A549 (cell line): ENCODE results near the gene CDC26. TPM values are rescaled to one million over a fixed set of nuclear protein-coding genes. Genes with fewer than 3 reads are reported as not detected.

Experiments
- ATAC-seq, 2 experiments: fragments of 200-7000 bp in 1 of 2; fragments of >200 bp in 1 of 2; cut with Nextera tagmentation in 1 of 2; cut with Tn5 transposase in 1 of 2; 3 replicates each; pipeline versions ENCODE4 v1.8.0 to v1.9.1; 2018 to 2020; ENCODE audit warnings: mild to moderate bottlenecking in 1 of 2, moderate library complexity in 1 of 2
- CTCF ChIA-PET: fragments of 300-600 bp; sonication (Branson Sonifier 250); formaldehyde crosslinking; extraction: SDS; loops from one replicate; lab custom pipeline; 2021; ENCODE audit warnings: antibody characterized with exemption, inconsistent platforms; lab: Yijun Ruan, JAX
- POLR2A ChIA-PET: fragments of 350-600 bp; formaldehyde crosslinking; extraction: SDS; loops from one replicate; lab custom pipeline; 2021; ENCODE audit warnings: antibody characterized with exemption, inconsistent platforms; lab: Yijun Ruan, JAX
- DNase-seq, 2 experiments: peaks; one replicate each; pipeline versions ENCODE4 v3.0.0 to v3.0.0-alpha.2; 2011 to 2016; ENCODE audit warnings: low read depth in 1 of 2, low spot score in 1 of 2
- FAIRE-seq: peaks from 2 replicates; lab custom pipeline; 2011; peaks lifted over from hg19 to GRCh38; lab: Jason Lieb, UNC
- H3K27ac ChIP-seq, 2 experiments: fragments of >200 bp; sonication (Bioruptor Twin); formaldehyde crosslinking; 3 replicates each; pipeline ENCODE4 v1.5.1; 2016 to 2017
- H3K4me1 ChIP-seq: fragments of >200 bp; sonication (Bioruptor Twin); formaldehyde crosslinking; 3 replicates; pipeline ENCODE4 v1.6.1; 2016
- H3K4me2 ChIP-seq: fragments of >200 bp; sonication (Bioruptor Twin); formaldehyde crosslinking; 3 replicates; pipeline ENCODE4 v1.6.1; 2016
- H3K4me3 ChIP-seq: fragments of >200 bp; sonication (Bioruptor Twin); formaldehyde crosslinking; 3 replicates; pipeline ENCODE4 v1.5.1; 2016
- H3K9me3 ChIP-seq: fragments of >200 bp; sonication (Bioruptor Twin); formaldehyde crosslinking; 3 replicates; pipeline ENCODE4 v1.6.1; 2016
- BHLHE40 ChIP-seq: IDR thresholded peaks from 2 replicates; pipeline ENCODE4 v1.6.1; 2012; ENCODE audit warnings: low read depth, low read length, inconsistent platforms
- CBX2 ChIP-seq: fragments of 200-600 bp; sonication (generic); IDR thresholded peaks from 2 replicates; pipeline ENCODE4 v1.6.1; 2016; ENCODE audit warnings: low read depth, mild to moderate bottlenecking, borderline replicate concordance
- CEBPB ChIP-seq, 2 experiments: fragments of >200 bp in 1 of 2; sonication (Bioruptor Twin) in 1 of 2; formaldehyde crosslinking in 1 of 2; IDR thresholded peaks; 2 replicates each; pipeline ENCODE4 v1.6.1; 2012 to 2016
- EHMT2 ChIP-seq: fragments of 200-600 bp; sonication (generic); IDR thresholded peaks from 2 replicates; pipeline ENCODE4 v1.6.1; 2016; ENCODE audit warnings: antibody characterized with exemption, low read depth, mild to moderate bottlenecking, moderate library complexity
- EP300 ChIP-seq, 2 experiments: fragments of >200 bp; sonication (Bioruptor Twin); formaldehyde crosslinking; IDR thresholded peaks; 2 replicates in 1 of 2; 3 replicates in 1 of 2; pipeline ENCODE4 v1.6.1; 2016 to 2017
- ESRRA ChIP-seq: fragments of 150-350 bp; IDR thresholded peaks from 2 replicates; pipeline ENCODE4 v1.6.1; 2014; ENCODE audit warnings: mild to moderate bottlenecking, low read length, borderline replicate concordance
- FOSL2 ChIP-seq, 2 experiments: fragments of 450-650 bp in 1 of 2; fragments of >200 bp in 1 of 2; sonication (Bioruptor Twin) in 1 of 2; formaldehyde crosslinking; IDR thresholded peaks; 2 replicates each; pipeline versions ENCODE4 v1.5.0 to v1.6.1; 2016 to 2020; ENCODE audit warnings: mild to moderate bottlenecking in 1 of 2, moderate library complexity in 1 of 2
- HOXA7 ChIP-seq: fragments of 250-450 bp; sonication (Bioruptor Pico); IDR thresholded peaks from 2 replicates; pipeline ENCODE4 v1.5.0; 2020; ENCODE audit warnings: mild to moderate bottlenecking, moderate library complexity
- HOXB13 ChIP-seq: fragments of 250-450 bp; sonication (Bioruptor Pico); IDR thresholded peaks from 2 replicates; pipeline ENCODE4 v1.5.0; 2020; ENCODE audit warnings: low read depth, mild to moderate bottlenecking, moderate library complexity
- KDM5A ChIP-seq: fragments of 200-600 bp; sonication (generic); IDR thresholded peaks from 2 replicates; pipeline ENCODE4 v1.6.1; 2016; ENCODE audit warnings: antibody characterized with exemption, mild to moderate bottlenecking
- MAFK ChIP-seq: fragments of 450-650 bp; IDR thresholded peaks from 2 replicates; pipeline ENCODE4 v1.6.1; 2014; ENCODE audit not compliant: partially characterized antibody
- ZC3H11A ChIP-seq: fragments of 450-650 bp; IDR thresholded peaks from 2 replicates; pipeline ENCODE4 v1.6.1; 2014; ENCODE audit warnings: antibody characterized with exemption, mild to moderate bottlenecking
- ZNF302 ChIP-seq: fragments of 250-450 bp; sonication (Bioruptor Pico); IDR thresholded peaks from 2 replicates; pipeline ENCODE4 v1.9.0; 2021; ENCODE audit warnings: inconsistent platforms, mild to moderate bottlenecking, moderate library complexity
- WGBS: methylation state at CpG from one replicate; pipeline ENCODE4 v1.1.6; 2017; ENCODE audit errors: missing lambda C conversion rate; 5-methylcytosine and 5-hydroxymethylcytosine counted together
- polyA plus RNA-seq, 4 experiments: library from polyadenylated mRNA; depleted of rRNA in 3 of 4; stranded (reverse); fragments of >200 nt; fragmentation: RNase III in 1 of 4; extraction: RNeasy Plus Mini Kit Qiagen cat#74134 plus additional on column Dnase treatment in 1 of 4; gene quantifications; 2 replicates in 3 of 4; 3 replicates in 1 of 4; pipeline ENCODE4 v1.2.3, GENCODE V29; 2011 to 2017
- TF ChIP-seq, protein P1 (sequence below): IDR thresholded peaks from 2 replicates; pipeline ENCODE4 v1.6.1; 2012
- TF ChIP-seq, protein P2 (sequence below): fragments of >200 bp; sonication (Bioruptor Twin); formaldehyde crosslinking; IDR thresholded peaks from 3 replicates; pipeline ENCODE4 v1.6.1; 2016
- TF ChIP-seq, protein P3 (sequence below): fragments of 250-450 bp; sonication (Bioruptor Pico); IDR thresholded peaks from 2 replicates; pipeline ENCODE4 v1.5.0; 2021; ENCODE audit warnings: mild to moderate bottlenecking, moderate library complexity, borderline replicate concordance
- TF ChIP-seq, protein P4 (sequence below): fragments of 250-450 bp; sonication (Bioruptor Pico); IDR thresholded peaks from 2 replicates; pipeline ENCODE4 v1.5.0; 2020; ENCODE audit warnings: low read depth, mild to moderate bottlenecking, moderate library complexity
- TF ChIP-seq, protein P5 (sequence below): fragments of >200 bp; sonication (Bioruptor Twin); formaldehyde crosslinking; IDR thresholded peaks from 3 replicates; pipeline ENCODE4 v1.5.1; 2016
- TF ChIP-seq, protein P6 (sequence below): IDR thresholded peaks from 2 replicates; pipeline ENCODE4 v1.6.1; 2012; ENCODE audit warnings: low read depth, borderline replicate concordance
- TF ChIP-seq, protein P7 (sequence below): IDR thresholded peaks from 2 replicates; pipeline ENCODE4 v1.6.1; 2012
- TF ChIP-seq, protein P8 (sequence below): fragments of >200 bp; sonication (Bioruptor Twin); formaldehyde crosslinking; IDR thresholded peaks from 2 replicates; pipeline ENCODE4 v1.6.1; 2016

Gene CDC26
- polyA plus RNA-seq, 2 of the 4 experiments (the other 2 are of a cell fraction): 69.0 to 80.7 TPM

DNA sequence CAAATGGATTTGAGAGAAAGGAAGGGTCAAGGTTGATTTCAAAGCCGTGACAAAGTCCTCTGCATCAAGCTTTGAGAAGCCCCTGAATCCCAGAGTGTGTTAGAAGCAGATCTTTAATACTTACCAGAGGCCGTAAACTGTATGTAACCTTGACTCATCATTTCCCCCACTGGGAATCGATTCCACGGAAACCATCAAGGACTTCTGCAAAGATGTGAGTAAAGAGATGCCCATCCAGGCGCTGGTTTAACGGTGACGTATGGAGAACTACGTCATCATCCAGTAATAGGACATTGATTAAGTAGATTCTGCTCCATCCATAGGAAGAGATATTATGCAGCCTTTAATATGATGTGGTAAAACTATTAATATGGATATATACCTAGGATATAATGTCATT, 26.2 kb upstream of the CDC26 start:
- no peak for DNase-seq
- no peaks in the 10 kb centered on the region for H3K9me3 ChIP-seq
- no peak overlapping the region for H3K4me3 ChIP-seq
- H3K27ac ChIP-seq: no peak overlapping the region
- H3K4me1 ChIP-seq: no peaks in the 10 kb centered on the region
- WGBS: 75% methylated on average over 8 of the region's 8 CpGs
- no peak overlapping the region for H3K4me2 ChIP-seq
- TF ChIP-seq, protein P1, sequence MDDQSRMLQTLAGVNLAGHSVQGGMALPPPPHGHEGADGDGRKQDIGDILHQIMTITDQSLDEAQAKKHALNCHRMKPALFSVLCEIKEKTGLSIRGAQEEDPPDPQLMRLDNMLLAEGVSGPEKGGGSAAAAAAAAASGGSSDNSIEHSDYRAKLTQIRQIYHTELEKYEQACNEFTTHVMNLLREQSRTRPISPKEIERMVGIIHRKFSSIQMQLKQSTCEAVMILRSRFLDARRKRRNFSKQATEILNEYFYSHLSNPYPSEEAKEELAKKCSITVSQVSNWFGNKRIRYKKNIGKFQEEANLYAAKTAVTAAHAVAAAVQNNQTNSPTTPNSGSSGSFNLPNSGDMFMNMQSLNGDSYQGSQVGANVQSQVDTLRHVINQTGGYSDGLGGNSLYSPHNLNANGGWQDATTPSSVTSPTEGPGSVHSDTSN: no peak
- TF ChIP-seq EHMT2 (no peak), CEBPB (IDR thresholded peaks at IDR 0.05) (no peak), EP300 (IDR thresholded peaks at IDR 0.05) (no peak), ESRRA (no peak)
- TF ChIP-seq, protein P2, sequence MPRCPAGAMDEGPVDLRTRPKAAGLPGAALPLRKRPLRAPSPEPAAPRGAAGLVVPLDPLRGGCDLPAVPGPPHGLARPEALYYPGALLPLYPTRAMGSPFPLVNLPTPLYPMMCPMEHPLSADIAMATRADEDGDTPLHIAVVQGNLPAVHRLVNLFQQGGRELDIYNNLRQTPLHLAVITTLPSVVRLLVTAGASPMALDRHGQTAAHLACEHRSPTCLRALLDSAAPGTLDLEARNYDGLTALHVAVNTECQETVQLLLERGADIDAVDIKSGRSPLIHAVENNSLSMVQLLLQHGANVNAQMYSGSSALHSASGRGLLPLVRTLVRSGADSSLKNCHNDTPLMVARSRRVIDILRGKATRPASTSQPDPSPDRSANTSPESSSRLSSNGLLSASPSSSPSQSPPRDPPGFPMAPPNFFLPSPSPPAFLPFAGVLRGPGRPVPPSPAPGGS: no peak
- TF ChIP-seq, protein P3, sequence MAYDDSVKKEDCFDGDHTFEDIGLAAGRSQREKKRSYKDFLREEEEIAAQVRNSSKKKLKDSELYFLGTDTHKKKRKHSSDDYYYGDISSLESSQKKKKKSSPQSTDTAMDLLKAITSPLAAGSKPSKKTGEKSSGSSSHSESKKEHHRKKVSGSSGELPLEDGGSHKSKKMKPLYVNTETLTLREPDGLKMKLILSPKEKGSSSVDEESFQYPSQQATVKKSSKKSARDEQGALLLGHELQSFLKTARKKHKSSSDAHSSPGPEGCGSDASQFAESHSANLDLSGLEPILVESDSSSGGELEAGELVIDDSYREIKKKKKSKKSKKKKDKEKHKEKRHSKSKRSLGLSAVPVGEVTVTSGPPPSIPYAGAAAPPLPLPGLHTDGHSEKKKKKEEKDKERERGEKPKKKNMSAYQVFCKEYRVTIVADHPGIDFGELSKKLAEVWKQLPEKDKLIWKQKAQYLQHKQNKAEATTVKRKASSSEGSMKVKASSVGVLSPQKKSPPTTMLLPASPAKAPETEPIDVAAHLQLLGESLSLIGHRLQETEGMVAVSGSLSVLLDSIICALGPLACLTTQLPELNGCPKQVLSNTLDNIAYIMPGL (CRISPR knock-in tag): no peak
- TF ChIP-seq, protein P4, sequence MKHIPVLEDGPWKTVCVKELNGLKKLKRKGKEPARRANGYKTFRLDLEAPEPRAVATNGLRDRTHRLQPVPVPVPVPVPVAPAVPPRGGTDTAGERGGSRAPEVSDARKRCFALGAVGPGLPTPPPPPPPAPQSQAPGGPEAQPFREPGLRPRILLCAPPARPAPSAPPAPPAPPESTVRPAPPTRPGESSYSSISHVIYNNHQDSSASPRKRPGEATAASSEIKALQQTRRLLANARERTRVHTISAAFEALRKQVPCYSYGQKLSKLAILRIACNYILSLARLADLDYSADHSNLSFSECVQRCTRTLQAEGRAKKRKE (CRISPR knock-in tag): no peak
- ChIA-PET CTCF (no interaction called here), POLR2A (no interaction called here)
- no peak for FAIRE-seq
- no peak for ATAC-seq

DNA sequence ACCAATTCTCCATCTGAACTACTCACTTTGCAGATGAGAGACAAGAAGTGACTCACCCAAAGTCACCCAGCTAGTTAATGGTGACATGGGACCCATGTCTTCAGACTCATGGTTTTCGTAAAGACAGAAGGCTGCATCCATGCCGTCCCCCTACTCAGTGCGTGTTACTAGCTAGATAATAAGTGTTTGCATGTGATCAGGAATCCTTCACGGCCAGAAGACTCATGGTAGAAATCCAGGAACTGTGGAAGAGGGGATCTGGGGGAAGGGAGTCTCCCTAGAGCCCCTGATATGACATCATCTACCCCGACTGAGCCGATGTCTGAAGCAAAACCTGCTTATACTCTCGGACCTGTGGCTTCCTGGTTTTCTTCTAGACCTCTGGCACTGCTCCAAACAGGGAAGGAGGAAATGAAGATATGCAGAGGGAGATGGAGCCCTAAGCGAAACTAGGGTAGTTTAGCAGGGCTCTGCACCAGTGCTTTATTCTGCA, 24.5 kb upstream of the CDC26 start:
- no peak for ATAC-seq
- TF ChIP-seq, protein P5, sequence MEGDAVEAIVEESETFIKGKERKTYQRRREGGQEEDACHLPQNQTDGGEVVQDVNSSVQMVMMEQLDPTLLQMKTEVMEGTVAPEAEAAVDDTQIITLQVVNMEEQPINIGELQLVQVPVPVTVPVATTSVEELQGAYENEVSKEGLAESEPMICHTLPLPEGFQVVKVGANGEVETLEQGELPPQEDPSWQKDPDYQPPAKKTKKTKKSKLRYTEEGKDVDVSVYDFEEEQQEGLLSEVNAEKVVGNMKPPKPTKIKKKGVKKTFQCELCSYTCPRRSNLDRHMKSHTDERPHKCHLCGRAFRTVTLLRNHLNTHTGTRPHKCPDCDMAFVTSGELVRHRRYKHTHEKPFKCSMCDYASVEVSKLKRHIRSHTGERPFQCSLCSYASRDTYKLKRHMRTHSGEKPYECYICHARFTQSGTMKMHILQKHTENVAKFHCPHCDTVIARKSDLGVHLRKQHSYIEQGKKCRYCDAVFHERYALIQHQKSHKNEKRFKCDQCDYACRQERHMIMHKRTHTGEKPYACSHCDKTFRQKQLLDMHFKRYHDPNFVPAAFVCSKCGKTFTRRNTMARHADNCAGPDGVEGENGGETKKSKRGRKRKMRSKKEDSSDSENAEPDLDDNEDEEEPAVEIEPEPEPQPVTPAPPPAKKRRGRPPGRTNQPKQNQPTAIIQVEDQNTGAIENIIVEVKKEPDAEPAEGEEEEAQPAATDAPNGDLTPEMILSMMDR: no peak
- TF ChIP-seq ZC3H11A: no peak
- TF ChIP-seq CBX2: no peak
- TF ChIP-seq, protein P3 (CRISPR knock-in tag): no peak
- TF ChIP-seq FOSL2 (IDR thresholded peaks at IDR 0.05): no peak
- no peak for TF ChIP-seq FOSL2 (CRISPR knock-in tag; IDR thresholded peaks at IDR 0.05)
- no peak for TF ChIP-seq ZNF302
- TF ChIP-seq MAFK: no peak
- TF ChIP-seq, protein P6, sequence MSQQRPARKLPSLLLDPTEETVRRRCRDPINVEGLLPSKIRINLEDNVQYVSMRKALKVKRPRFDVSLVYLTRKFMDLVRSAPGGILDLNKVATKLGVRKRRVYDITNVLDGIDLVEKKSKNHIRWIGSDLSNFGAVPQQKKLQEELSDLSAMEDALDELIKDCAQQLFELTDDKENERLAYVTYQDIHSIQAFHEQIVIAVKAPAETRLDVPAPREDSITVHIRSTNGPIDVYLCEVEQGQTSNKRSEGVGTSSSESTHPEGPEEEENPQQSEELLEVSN: no peak
- TF ChIP-seq HOXB13 (CRISPR knock-in tag): no peak
- TF ChIP-seq HOXA7 (CRISPR knock-in tag): no peak
- no peak for TF ChIP-seq BHLHE40
- TF ChIP-seq, protein P7, sequence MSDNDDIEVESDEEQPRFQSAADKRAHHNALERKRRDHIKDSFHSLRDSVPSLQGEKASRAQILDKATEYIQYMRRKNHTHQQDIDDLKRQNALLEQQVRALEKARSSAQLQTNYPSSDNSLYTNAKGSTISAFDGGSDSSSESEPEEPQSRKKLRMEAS: no peak
- TF ChIP-seq, protein P8, sequence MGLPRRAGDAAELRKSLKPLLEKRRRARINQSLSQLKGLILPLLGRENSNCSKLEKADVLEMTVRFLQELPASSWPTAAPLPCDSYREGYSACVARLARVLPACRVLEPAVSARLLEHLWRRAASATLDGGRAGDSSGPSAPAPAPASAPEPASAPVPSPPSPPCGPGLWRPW: no peak
- TF ChIP-seq KDM5A: no peak
- no peaks in the 10 kb centered on the region for H3K9me3 ChIP-seq
- no peak overlapping the region for H3K27ac ChIP-seq
- H3K4me1 ChIP-seq: no peaks in the 10 kb centered on the region
- H3K4me3 ChIP-seq: no peak overlapping the region
- ChIA-PET POLR2A (no interaction called here), CTCF (interaction anchor here (0.6 to 1.3 kb wide), 4 partner anchors 9 to 14 kb away, joined by 3 to 5 read pairs (median 3); no protein-coding TSS in a partner anchor)
- 0 out of 3 replicates have a peak overlapping the region, but pooled peaks have one; percentile 16 for H3K4me2 ChIP-seq
- no peak for FAIRE-seq
- WGBS: 47% methylated on average over 8 of the region's 8 CpGs
- peak in 1 of 2 experiments; percentile 17 for DNase-seq
